Erythroblast (primary cell): ENCODE data around the gene SLX4IP.

Experiments used
- GATA1 ChIP-seq: IDR thresholded peaks from 2 replicates; pipeline ENCODE4 v1.6.1; 2011; ENCODE audit warnings: low read depth, mild to moderate bottlenecking, control low read depth, low read length, moderate library complexity
- POLR2A ChIP-seq: IDR thresholded peaks from 2 replicates; pipeline ENCODE4 v1.6.1; 2011; ENCODE audit warnings: mild to moderate bottlenecking, low read length

- no peak for TF ChIP-seq POLR2A
- TF ChIP-seq GATA1 = no peak
Measured at GRCh38 chr20:10634683-10635411, 199.7 kb downstream of the SLX4IP start.
